ENCODE results near the gene CFLAR.

DNA sequence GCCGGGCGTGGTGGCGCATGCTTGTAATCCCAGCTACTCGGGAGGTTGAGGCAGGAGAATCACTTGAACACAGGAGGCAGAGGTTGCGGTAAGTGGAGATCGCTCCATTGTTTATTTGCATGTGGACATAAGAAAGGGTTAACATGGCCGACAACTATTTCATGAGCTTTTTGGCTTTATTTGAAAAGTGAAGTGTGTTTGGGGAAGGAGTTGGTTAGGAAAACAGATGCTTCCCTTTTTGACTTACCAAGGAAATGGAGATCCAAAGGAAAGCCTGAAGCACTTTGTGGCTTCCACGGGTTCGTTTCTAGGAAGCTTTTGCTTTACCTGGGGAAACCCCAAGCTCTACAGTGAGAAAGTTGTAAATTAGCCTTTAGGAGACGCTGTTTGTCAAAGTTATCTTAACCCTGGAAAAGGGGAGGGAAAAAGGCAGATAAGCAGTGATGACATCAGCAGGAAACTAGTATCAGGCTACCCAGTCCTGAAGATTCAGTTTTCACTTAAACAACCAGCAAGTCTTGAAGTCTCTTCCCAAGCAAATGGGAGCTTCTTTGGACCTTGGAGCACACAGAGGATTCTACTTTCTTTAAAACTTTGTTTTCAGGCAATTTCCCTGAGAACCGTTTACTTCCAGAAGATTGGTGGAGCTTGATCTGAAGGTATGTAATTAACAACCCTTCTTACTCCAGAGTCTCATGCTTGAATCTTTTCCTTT lies 66.8 kb downstream of the CFLAR start, which contains the start of gene CASP10:
- TF ChIP-seq, protein P1, sequence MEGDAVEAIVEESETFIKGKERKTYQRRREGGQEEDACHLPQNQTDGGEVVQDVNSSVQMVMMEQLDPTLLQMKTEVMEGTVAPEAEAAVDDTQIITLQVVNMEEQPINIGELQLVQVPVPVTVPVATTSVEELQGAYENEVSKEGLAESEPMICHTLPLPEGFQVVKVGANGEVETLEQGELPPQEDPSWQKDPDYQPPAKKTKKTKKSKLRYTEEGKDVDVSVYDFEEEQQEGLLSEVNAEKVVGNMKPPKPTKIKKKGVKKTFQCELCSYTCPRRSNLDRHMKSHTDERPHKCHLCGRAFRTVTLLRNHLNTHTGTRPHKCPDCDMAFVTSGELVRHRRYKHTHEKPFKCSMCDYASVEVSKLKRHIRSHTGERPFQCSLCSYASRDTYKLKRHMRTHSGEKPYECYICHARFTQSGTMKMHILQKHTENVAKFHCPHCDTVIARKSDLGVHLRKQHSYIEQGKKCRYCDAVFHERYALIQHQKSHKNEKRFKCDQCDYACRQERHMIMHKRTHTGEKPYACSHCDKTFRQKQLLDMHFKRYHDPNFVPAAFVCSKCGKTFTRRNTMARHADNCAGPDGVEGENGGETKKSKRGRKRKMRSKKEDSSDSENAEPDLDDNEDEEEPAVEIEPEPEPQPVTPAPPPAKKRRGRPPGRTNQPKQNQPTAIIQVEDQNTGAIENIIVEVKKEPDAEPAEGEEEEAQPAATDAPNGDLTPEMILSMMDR (IDR thresholded peaks at IDR 0.05; ENCODE audit: low read depth, low read length, poor library complexity, severe bottlenecking): peak; percentile 41
- TF ChIP-seq EZH2phosphoT487 (IDR thresholded peaks at IDR 0.05; ENCODE audit: borderline replicate concordance, low read length): 0 out of 2 replicates have a peak, but pooled peaks have one; percentile 69

All from DOHH2 (cell line).